ENCODE measurements around the gene EIF4E2.
"Not testable (repeated sequence)": the region's sequence is repeated elsewhere in the genome, so short reads cannot be mapped to it uniquely, and the experiment has no call there.

The EIF4E2 gene

DNA sequence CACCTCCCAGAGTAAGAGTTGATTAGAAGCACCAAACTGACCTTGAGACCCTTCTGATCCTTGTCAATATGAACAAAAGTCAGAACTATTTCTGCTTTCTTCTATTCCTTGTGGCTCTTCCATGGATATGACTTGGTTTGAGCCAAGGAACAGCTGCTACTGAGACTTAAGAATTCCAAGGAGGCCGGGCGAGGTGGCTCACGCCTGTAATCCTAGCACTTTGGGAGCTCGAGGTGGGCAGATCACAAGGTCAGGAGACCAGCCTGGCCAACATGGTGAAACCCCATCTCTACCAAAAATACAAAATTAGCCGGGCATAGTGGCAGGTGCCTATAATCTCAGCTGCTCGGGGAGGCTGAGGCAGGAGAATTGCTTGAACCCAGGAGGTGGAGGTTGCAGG, 20.0 kb downstream of the EIF4E2 start:
- not testable (repeated sequence) for DNase-seq

DNA sequence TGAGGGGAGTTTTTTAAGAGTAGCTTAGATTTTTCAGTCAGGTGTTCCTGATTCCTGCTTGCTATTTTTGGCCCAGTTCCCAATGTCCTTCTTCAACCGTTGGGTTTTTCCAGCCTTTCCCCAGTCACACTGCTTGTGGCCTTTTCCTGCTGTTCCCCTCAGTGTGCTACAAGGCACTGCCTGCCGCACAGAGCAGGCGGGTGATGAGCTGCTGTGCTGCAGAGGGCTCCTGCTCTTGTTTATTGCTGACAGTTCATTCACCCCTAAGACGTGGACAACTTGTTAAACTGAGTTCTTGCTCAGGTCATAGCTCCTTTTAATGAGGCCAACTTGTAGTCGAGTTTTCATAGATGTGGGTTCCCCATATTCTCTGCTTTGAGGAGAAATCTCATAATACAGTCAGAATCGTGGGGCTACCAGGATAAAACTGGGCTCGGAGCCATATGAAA, 20.6 kb downstream of the EIF4E2 start:
- no peak for DNase-seq

DNA sequence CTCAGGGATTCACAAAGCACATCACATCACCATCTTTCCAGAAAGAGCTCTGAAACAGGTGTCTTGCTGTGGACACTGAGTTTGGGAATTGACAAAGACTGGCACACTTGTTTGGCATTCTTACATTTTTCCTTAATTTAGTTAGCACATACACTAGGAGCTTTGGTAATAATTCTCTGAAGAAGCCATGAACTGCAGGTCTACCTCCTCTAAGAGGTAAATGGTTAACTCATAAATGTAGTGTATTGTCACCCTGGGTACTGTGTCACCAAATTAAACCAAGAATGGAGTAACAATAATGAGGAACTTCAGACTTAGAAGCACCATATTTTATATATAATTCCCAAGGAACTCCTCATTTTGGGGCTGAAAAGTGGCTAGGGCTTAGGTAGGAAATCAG, 22.6 kb downstream of the EIF4E2 start:
- DNase-seq = no peak

DNA sequence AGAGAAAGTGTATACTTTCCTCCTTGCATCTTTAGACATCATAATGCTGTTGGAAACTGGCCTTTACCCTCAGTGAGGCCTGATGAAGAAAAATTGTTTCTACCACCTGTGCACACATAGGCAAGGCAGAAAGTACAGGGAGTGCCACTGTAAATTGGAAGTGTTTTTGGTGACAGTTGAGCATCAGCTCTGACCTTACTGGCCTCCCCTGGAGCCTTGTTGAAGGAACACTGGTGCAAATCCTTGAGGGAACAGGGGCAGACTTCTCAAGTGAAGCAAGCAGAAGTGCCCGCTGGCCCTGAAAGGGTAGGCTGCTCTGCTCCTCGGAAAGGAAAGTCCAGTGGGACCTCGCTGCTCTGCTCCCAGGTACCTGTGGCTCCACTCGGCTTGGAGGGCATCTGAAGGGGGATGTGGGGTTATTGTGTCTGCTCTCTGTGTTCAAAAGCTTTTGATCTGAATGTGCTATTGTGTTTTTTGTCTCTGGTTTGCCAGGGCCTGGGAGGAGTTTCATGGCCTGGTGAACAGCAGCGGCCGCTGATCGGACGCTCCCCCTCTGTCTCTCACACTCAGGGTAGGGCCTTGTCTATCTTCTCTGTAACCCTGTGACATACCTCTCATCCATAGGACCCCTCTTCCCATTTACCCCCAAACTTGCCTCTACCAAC, 23.4 kb downstream of the EIF4E2 start:
- no peak for DNase-seq

DNA sequence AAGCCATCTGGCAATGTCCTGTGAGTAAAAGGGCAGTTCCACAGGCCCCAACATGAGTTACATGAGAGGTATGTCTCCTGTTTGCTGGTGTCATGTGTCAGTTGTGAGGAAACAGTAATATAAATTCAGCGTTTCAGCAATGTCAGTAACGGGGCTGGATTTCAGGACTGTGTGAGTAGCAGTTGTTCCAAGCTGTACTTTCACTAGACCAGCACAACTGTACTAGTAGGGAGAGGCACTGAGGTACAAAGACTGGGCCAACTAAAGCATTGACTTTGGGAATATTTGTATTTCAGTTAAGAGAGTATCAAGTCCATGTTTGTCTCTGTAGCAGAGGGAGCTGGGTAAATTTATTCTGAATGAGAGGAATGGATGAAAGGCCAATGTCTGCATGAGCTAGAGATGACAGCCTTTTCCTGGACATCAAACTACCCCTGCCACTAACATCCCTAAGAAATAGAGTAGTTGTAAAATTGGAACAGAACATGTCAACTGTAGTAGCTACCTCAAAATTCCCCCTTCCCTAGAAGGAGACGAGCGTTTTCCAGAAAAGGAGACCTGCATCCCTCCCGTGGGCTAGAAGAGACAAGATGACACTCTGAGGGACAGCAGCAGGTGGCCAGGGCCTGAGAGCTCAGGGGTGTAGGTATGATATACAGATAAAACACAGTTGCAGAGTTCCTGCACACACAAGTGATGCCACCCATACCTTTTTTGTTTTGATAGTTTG, 24.4 kb downstream of the EIF4E2 start:
- DNase-seq = no peak

DNA sequence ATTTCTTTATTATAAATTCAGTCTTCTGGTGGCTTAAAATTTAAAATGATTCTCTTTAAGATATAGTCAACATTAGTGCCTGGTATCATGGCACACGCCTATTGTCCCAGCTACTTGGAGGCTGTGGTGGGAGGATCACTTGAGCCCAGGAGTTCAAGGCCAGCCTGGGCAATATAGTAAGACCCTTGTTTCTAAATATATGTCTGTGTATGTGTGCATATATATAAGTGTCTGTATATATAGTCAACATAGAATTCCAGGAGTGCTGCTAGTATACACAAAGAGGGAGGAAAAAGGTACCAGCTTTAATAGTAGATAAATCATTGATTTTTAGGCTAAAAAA, 24.9 kb downstream of the EIF4E2 start:
- DNase-seq = no peak

DNA sequence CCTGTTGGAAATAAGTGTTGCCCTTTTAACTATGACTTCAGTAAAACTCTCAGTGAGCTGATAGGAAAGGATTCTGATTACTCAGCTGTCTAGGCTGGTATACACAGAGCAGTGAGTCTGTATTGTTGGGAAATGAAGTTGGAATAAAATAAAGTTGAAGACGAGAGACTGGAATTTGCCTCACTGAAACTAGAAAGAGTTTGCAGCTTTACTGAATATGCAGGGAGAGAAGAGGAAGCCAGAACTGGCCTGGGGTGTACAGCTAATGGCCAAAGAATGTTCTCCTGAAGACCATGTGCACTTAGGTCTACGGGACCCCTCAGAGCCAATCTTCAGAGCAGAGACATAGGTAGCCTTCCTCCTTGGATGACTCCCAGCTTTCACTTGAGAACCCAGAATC, 26.5 kb downstream of the EIF4E2 start:
- DNase-seq = no peak

DNA sequence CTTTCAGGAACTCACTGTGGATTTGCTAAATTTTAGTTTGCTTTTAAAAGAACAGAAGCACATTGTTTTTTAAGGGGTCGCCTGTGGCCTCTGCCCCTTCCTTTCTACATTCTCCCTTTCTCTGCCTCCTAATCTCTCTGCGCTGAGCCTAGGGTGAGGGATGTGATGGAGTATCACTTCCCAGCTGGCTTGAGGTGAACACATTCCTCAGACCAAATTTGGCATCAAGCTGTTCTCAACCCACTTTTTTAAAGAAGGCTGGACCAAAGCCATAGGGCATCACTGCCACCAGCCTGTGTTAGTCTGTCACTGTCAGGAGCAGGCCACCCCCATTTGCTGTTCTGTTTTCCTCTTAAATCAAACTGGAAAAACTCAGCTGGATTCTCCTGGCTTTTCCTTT, 27.4 kb downstream of the EIF4E2 start:
- no peak for DNase-seq

DNA sequence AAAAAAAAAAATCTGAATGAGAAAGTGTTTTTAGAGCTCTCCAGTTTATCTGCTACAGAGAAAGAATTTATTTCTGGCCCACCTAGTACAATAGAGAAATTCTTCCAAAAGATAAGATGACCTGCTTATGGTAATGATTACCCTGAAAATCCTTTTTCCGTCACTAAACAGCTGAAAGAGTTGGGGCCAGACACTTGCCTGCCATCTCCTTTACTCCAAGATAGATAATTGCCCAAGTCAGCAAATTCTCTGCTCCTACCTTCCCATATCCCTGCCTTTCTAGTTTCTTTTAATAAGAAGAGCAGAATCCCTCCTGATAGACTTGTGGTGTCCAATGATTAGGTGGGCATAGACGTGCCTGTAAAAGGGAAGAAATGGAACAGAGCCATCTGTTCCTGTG, 28.1 kb downstream of the EIF4E2 start:
- DNase-seq = no peak

DNA sequence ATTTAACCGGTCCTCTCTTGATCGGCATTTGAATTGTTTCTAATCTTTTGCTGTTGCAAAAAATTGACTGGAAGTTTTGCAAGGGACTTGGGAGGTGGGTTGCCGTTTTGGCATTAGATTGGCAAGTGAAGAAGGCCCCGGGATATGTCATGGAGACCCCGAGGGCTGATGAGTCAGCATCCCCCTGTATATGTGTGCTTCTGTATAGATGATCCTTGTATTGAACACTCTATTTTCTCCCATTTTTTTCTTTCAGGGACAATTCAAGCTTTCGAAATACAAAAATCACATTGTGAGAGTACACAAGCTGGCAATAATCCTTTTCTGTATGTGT, 30.1 kb downstream of the EIF4E2 start:
- DNase-seq = no peak

DNA sequence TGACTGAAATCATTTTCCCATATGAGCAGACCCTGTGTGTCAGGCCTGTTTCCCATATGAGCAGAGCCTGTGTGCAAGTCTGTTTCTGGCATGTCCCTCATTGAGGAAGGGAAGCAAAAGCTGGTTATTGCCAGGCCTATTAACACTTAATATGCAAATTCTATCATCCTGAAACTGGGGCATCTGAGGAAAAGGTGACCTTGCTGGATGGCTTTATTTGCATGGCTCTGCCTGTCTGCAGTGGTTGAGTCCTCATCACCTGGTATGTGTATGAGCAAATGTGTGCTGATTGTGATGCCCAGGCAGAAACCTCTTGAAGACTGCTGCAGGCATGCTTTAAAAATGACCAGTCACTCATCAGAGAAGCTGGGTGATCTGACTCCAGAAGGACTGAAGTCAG, 31.2 kb downstream of the EIF4E2 start:
- DNase-seq = no peak

DNA sequence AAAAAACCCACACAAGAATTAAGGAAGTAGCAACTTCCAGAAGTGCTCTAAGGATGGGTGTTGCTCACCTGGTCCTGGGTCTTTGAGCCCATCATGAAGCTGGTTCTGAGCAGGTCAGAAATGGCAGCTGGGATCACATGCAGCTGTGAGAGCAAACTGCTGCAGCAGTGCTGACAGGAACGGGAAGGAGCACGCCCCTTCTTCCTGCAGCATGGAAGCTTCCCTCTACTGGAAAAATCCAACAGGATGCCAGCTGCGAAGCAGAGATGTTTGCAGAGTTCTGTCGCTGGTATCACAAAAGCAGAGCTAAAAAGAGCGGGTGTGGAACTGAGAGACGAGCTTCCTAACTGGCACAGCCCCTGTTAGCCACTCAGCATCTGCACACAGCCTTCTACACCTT, 33.7 kb downstream of the EIF4E2 start:
- DNase-seq = no peak

DNA sequence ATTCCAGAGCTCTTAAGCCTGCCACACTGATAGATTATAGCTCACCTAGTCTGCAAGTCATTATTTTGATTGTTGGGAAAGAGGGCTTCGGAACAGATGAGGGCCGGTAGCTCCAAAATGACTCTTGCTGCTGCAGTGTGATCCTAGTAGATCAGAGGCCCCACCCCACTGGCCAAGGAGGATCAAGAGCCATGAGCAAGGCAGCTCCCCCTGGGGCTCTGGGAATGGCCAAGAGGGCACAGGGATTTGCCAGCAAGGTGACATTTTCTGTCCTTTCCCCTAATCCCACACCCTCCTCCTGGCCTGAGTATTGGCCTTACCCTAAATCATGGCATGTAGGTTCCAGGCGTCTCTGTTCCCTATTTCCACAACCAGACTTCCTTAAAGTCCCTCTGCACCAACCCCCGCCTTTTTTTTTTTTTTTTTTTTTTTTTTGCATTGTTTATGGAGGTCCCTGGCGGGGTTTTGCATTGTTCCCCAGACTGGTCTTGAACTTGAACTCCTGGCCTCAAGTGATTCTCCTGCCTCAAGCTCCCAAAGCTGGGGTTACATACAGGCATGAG, 36.5 kb downstream of the EIF4E2 start:
- no peak for DNase-seq

DNA sequence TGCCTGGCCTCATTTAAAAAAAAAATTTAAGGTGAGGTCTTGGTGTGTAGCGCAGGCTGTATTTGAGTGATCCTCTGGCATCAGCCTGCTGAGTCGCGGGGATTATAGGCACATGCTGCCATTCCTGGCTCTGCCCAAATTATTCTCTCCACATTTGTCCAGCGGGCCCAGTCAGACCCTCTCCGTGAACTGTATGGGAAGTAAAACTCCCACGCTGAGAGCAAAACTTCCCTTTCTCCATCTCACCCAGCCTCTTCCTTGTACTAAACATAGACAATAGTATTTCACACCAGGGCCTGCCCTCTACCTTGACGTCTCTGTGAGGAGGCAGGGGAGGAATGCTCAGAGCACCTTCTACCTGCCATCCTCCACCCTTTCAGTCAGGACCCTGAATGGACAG, 37.0 kb downstream of the EIF4E2 start:
- no peak for DNase-seq

DNA sequence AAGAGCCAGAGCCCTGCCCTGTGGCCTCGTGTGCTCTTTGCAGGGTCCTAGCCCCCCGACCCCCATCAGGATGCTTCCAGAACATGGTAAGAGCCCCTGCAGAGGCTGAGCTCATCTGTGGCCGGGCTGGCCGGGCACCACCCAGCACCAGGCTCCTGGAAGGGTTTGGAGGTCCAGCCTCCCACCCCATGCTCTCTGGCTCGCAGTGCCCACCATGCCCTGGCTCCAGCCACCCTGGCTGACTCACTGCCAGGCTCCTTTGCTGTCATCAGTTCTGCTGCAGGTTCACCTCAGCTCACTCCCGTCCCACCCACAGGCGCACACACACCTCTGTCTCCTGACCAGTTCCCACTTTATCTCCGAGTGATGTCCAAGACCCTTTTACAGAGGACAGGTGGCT, 37.5 kb downstream of the EIF4E2 start:
- DNase-seq = no peak

DNA sequence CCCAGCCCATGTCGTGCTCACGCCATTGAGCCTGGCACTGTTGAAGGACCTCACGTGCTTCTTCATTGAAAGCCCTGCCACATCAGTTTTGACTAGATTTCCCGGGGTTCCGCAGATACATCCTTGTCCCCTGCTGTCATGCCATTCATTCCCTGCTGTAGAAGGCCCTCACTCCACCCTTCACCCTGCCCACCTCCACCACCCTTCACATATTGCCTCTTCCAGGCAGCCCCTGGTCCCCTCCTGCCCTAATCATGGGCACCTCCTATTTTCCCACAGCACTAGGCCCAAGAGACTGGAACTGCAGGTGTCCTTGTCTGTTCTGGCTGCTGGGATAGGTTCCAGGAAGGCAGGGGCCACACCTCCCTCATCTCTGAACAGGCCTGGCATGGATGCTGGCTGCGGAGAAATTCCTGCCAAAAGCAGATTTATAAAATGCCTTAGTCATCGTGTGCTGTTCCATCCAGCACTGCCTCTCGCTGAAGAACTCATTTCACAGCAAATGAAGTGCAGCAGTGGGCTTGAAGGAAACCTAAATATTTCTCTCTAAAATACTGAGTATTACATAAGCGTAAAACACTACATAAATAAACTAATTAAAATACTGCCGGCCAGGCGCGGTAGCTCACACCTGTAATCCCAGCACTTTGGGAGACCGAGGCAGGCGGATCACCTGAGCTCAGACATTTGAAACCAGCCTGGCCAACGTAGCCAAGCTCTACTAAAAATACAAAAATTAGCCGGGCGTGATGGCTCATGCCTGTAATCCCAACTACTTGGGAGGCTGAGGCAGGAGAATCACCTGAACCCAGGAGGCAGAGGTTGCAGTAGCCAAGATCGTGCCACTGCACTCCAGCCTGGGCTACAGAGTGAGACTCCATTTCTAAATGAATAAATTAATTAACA, 38.4 kb downstream of the EIF4E2 start:
- no peak for DNase-seq

DNA sequence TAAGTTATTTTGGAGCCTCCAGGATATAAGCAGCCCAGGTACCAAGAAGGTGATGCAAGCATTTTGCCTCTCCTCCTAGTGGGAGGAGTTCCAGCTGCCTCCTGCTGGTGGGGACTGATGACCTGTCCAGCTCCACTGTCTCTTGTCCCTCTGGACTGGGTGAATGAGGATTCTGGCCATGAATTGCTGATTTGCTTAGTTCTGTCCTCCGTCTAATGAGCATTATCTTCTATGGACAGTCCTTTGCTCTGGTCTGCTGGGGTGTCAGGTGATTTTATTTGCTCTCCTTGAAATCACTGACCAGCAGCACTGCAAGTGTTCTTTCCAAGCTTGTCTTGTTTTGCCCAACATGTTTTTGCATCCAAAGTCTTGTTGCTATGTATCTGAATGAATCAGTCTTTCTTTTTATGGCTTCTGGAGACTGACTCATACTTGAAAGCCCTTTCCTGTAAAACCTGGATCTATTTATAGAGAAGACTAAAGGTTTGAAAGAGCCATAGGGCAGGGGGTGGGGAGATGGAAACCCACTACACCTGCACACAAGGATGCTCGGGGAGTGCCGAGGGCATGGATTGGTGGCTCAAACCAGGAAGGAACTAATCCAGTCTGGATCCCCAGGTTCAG, 42.4 kb downstream of the EIF4E2 start:
- DNase-seq = no peak

DNA sequence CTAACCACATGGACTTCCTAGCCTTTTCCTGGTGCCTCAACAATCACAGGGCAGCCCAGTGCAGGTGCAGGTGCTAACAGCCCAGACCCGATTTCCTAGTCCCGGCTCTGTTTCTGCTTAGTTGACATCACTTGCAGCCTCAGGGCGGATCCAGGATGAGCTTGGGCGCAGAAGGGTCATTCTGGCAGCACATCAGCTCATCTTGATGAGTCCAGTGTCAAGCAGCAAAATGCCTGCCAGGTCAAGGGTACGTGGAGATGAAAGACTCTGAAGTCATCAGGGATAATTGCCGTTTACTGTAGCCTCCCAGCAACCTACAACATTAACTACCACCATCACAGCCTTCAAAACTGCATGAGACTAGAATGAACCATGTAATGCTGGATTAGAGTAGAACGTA, 43.5 kb downstream of the EIF4E2 start:
- no peak for DNase-seq

DNA sequence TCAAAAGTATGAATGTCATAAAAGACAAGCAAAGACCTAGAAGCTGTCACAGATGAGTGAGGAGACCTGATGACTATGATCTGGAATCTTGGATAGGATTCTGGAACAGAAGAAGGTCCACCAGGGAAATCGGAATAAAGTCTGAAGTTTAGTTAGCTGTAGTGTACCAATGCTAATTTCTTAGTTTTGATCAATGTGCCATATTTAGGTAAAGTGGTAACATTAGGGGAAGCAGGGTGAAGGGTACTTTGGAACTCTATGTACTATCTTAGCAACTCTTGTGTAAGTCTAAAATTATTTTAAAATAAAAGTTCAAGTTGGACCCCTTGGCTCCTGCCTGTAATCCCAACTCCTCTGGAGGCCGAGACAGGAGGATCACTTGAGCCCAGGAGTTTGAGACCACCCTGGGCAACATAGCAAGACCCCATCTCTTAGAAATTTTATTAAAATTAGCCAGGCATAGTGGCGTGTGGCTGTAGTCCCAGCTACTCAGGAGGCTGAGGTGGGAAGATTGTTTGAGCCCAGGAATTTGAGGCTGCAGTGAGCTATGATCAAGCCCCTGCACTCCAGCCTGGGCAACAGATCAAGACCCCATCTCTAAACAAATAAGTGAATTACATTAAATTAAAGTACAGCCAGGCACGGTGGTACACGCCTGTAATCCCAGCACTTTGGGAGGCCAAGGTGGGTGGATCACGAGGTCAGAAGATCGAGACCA, 47.0 kb downstream of the EIF4E2 start:
- DNase-seq = no peak

DNA sequence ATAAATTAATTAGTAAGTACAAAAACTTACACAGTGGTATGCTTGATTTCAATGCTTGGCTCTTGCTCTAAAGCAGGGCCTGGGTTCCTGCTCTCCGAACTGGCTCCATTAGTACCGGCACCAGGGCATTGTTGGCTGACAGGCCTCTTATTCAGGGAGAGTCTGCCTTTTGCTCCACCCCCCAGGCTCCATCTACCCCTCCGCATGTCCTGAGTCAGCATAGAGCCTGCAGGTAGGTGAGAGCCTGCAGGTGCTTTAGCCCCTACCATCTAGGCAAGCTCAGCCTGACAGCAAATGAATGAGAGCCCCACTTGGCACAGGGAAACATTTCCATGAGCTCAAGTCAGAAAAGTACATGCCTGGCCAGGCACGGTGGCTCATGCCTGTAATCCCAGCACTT, 47.8 kb downstream of the EIF4E2 start:
- no peak for DNase-seq

DNA sequence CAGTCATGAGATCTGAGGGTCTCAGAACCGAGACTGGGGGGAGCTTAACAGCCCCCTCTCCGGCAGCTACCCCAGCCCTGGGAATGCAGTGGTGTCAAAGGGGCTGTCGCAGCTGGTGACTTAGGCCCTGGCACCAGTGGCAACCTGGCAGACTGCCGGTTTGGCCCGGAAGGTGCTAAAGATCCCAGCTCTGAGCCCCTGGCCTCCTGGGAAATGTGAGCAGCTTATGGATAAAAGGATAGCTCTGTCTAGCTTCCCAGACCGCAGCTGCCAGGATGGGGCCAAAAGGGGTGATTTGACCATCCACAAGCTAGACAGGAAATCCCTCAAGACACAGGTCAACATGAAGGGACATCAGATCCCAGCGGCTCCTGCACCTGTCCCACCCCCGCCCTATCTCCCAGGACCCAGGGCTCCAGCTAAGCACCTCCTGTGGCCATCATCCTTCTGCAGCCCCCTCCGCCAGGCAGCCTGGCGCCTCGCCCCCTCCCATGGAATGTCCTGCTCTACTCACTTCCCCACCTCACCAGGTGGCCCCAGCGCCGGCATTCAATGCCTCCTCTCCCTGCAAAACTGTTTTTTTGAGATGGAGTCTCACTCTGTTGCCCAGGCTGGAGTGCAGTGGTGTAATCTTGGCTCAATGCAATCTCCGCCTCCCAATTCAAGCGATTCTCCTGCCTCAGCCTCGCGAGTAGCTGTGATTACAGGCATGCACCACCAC, 49.7 kb downstream of the EIF4E2 start:
- no peak for DNase-seq

DNA sequence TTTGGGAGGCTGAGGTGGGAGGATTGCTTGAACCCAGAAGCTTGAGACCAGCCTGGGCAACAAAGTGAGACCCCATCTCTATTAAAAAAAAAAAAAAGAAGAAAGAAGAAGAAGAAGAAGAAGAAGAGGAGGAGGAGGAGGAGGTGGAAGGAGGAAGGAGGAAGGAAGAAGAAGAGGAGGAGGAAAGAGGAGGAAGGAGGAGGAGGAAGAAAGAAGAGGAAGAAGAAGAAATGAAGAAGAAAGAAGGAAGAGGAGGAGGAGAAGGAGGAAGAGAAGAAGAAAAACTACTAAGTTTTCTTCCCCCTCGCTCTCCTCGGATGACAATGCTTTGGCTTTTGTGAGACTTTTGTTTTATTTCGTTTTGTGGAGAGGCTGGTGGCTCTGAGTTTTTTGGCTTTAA, 52.8 kb downstream of the EIF4E2 start:
- DNase-seq = no peak

Data from AML-193 (cell line).